SK-N-SH (cell line): Measurements from ENCODE around the gene AKAP6. TPM values are rescaled to one million over a fixed set of nuclear protein-coding genes. Genes with fewer than 3 reads are reported as not detected.

Experiments used
- CTCF ChIA-PET: fragments of 300-600, 350-600 bp; formaldehyde crosslinking; extraction: SDS; loops from one replicate; lab custom pipeline; 2021; lab: Yijun Ruan, JAX
- POLR2A ChIA-PET: fragments of 350-600 bp; sonication (Branson Sonifier 250); formaldehyde crosslinking; extraction: SDS; loops from one replicate; lab custom pipeline; 2020; ENCODE audit warnings: antibody characterized with exemption, inconsistent platforms; lab: Yijun Ruan, JAX
- DNase-seq: peaks from one replicate; pipeline ENCODE4 v3.0.0; 2012
- H2AFZ ChIP-seq: fragments of 200-600 bp; sonication (generic); 2 replicates; pipeline ENCODE4 v1.8.1; 2016; ENCODE audit warnings: antibody characterized with exemption, mild to moderate bottlenecking, low read depth
- H3F3A ChIP-seq: fragments of 200-600 bp; sonication (generic); replicated peaks from 2 replicates; pipeline ENCODE3; 2016; ENCODE audit warnings: antibody characterized with exemption, mild to moderate bottlenecking; ENCODE audit not compliant: insufficient read depth
- H3K27ac ChIP-seq, 2 experiments: fragments of 200-500 bp in 1 of 2; fragments of 200-600 bp in 1 of 2; sonication (Bioruptor generic) in 1 of 2; sonication (generic), shearing (Covaris generic) in 1 of 2; 2 replicates each; pipeline versions ENCODE4 v1.5.1 to v1.6.1; 2014 to 2016; ENCODE audit warnings: low read depth in 2 of 2, inconsistent platforms in 1 of 2, low read length in 1 of 2, mild to moderate bottlenecking in 1 of 2, mixed read lengths in 1 of 2
- H3K27me3 ChIP-seq: fragments of 200-600 bp; sonication (generic), shearing (Covaris generic); 2 replicates; pipeline ENCODE4 v1.6.1; 2016; ENCODE audit warnings: mixed run types; ENCODE audit not compliant: insufficient read depth
- H3K36me3 ChIP-seq, 2 experiments: fragments of 200-500 bp in 1 of 2; fragments of 200-600 bp in 1 of 2; sonication (Bioruptor generic) in 1 of 2; sonication (generic) in 1 of 2; replicated peaks in 1 of 2; 2 replicates each; pipeline versions ENCODE3 to v1.5.1; 2014 to 2016; ENCODE audit warnings: low read length in 1 of 2, mild to moderate bottlenecking in 1 of 2; ENCODE audit not compliant: insufficient read depth in 2 of 2, control insufficient read depth in 1 of 2
- H3K4me1 ChIP-seq, 2 experiments: fragments of 200-500 bp in 1 of 2; fragments of 200-600 bp in 1 of 2; sonication (Bioruptor generic) in 1 of 2; sonication (generic), shearing (Covaris generic) in 1 of 2; 2 replicates each; pipeline versions ENCODE4 v1.5.1 to v1.6.1; 2014 to 2016; ENCODE audit warnings: low read depth in 1 of 2, low read length in 1 of 2, mixed run types in 1 of 2; ENCODE audit not compliant: insufficient read depth in 2 of 2, control insufficient read depth in 1 of 2
- H3K4me2 ChIP-seq: fragments of 200-600 bp; sonication (generic), shearing (Covaris generic); 2 replicates; pipeline ENCODE4 v1.6.1; 2017; ENCODE audit warnings: mixed run types
- H3K4me3 ChIP-seq, 2 experiments: fragments of 200-500 bp in 1 of 2; fragments of 200-600 bp in 1 of 2; sonication (Bioruptor generic) in 1 of 2; sonication (generic), shearing (Covaris generic) in 1 of 2; 2 replicates each; pipeline versions ENCODE4 v1.5.1 to v1.8.1; 2014 to 2016; ENCODE audit warnings: low read depth in 2 of 2, inconsistent platforms in 1 of 2, low read length in 1 of 2, mild to moderate bottlenecking in 1 of 2, mixed read lengths in 1 of 2, moderate library complexity in 1 of 2
- H3K79me2 ChIP-seq: fragments of 200-600 bp; sonication (generic); 2 replicates; pipeline ENCODE4 v1.8.1; 2017; ENCODE audit warnings: mild to moderate bottlenecking; ENCODE audit not compliant: insufficient read depth
- H3K9ac ChIP-seq: fragments of 200-600 bp; sonication (generic); 2 replicates; pipeline ENCODE4 v1.6.1; 2017; ENCODE audit warnings: mixed run types
- H3K9me2 ChIP-seq: fragments of 200-600 bp; sonication (generic); 2 replicates; pipeline ENCODE4 v1.6.1; 2017; ENCODE audit warnings: mixed run types
- H3K9me3 ChIP-seq: fragments of 200-600 bp; sonication (generic); 2 replicates; pipeline ENCODE4 v1.6.1; 2017; ENCODE audit warnings: mixed run types, mild to moderate bottlenecking, moderate library complexity
- H4K20me1 ChIP-seq: fragments of 200-600 bp; sonication (generic); 2 replicates; pipeline ENCODE4 v1.6.1; 2017; ENCODE audit warnings: mild to moderate bottlenecking, mixed run types; ENCODE audit not compliant: insufficient read depth
- EP300 ChIP-seq, 2 experiments: IDR thresholded peaks; 2 replicates each; pipeline versions ENCODE4 v1.4.0 to v1.6.1; 2012; ENCODE audit warnings: borderline replicate concordance in 1 of 2, low read depth in 1 of 2, low read length in 1 of 2
- FOSL2 ChIP-seq: IDR thresholded peaks from 2 replicates; pipeline ENCODE4 v1.4.0; 2012; ENCODE audit warnings: low read depth, mild to moderate bottlenecking, moderate library complexity, borderline replicate concordance
- FOXM1 ChIP-seq: IDR thresholded peaks from 2 replicates; pipeline ENCODE4 v1.4.0; 2012; ENCODE audit warnings: low read depth, mild to moderate bottlenecking
- GABPA ChIP-seq: IDR thresholded peaks from 2 replicates; pipeline ENCODE4 v1.4.0; 2012; ENCODE audit warnings: low read depth, mild to moderate bottlenecking
- JUND ChIP-seq: IDR thresholded peaks from 2 replicates; pipeline ENCODE4 v1.4.0; 2012
- MEF2A ChIP-seq: IDR thresholded peaks from 2 replicates; pipeline ENCODE4 v1.4.0; 2012; ENCODE audit warnings: low read depth, borderline replicate concordance
- MXI1 ChIP-seq: IDR thresholded peaks from 2 replicates; pipeline ENCODE4 v1.6.1; 2012; ENCODE audit warnings: mild to moderate bottlenecking, low read depth, low read length, improper control_type of control experiment
- NFIC ChIP-seq: IDR thresholded peaks from 2 replicates; pipeline ENCODE4 v1.4.0; 2012; ENCODE audit warnings: borderline replicate concordance
- NRF1 ChIP-seq: IDR thresholded peaks from 2 replicates; pipeline ENCODE4 v1.6.1; 2012; ENCODE audit warnings: low read depth, mild to moderate bottlenecking, low read length
- RCOR1 ChIP-seq: fragments of 150-350 bp; IDR thresholded peaks from 2 replicates; pipeline ENCODE4 v1.6.1; 2017; ENCODE audit warnings: antibody characterized with exemption, low read length
- RXRA ChIP-seq: IDR thresholded peaks from 2 replicates; pipeline ENCODE4 v1.4.0; 2012; ENCODE audit warnings: low read depth, mild to moderate bottlenecking, borderline replicate concordance
- SIN3A ChIP-seq: IDR thresholded peaks from 2 replicates; pipeline ENCODE4 v1.6.1; 2012; ENCODE audit warnings: low read depth, mild to moderate bottlenecking, low read length, moderate library complexity, borderline replicate concordance
- TAF1 ChIP-seq: IDR thresholded peaks from 2 replicates; pipeline ENCODE4 v1.6.1; 2012; ENCODE audit warnings: low read depth, mild to moderate bottlenecking, low read length, moderate library complexity, borderline replicate concordance
- TCF12 ChIP-seq: IDR thresholded peaks from 2 replicates; pipeline ENCODE4 v1.4.0; 2012
- TEAD4 ChIP-seq: IDR thresholded peaks from 2 replicates; pipeline ENCODE4 v1.4.0; 2012; ENCODE audit warnings: mild to moderate bottlenecking, borderline replicate concordance; ENCODE audit not compliant: insufficient read depth
- WGBS: methylation state at CpG from one replicate; pipeline ENCODE4 v1.1.6; 2017; ENCODE audit warnings: low lambda C conversion rate; 5-methylcytosine and 5-hydroxymethylcytosine counted together
- polyA plus RNA-seq, 3 experiments: library from polyadenylated mRNA; depleted of rRNA; stranded (reverse); fragments of >200 nt; gene quantifications; 2 replicates each; pipeline ENCODE4 v1.2.3, GENCODE V29; 2012
- TF ChIP-seq, protein P1 (sequence below): IDR thresholded peaks from 2 replicates; pipeline ENCODE4; 2012
- TF ChIP-seq, protein P2 (sequence below): IDR thresholded peaks from 2 replicates; pipeline ENCODE4 v1.4.0; 2012; ENCODE audit warnings: low read depth, borderline replicate concordance
- TF ChIP-seq, protein P3 (sequence below): IDR thresholded peaks from 2 replicates; pipeline ENCODE4 v1.4.0; 2012; ENCODE audit warnings: low read depth

Gene AKAP6
- polyA plus RNA-seq, 1 of the 3 experiments (the other 2 are of a cell fraction), result 1.7 TPM

DNA sequence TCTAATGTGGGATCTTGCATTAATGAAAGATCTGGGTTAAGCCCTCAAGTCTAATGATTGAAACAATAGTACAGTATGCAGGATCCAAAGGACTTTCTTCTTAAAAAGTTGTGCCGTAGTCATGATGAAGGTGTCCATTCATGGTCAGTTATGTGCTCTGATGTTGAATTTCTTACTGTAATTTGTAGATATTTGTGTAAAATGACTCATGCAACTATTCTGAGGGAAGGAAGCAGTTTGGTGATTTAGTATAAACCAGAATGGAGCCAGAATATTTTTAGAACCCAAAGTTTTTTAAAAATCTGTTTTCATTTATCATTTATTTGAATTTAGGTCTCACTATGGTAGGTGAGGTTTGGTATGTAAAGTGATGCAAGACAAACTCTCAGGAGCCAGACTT, 151.2 kb downstream of the AKAP6 start:
- no peak for DNase-seq
- no peaks in the 10 kb centered on the region for H3K27me3 ChIP-seq
- H3K36me3 ChIP-seq, result no peaks in the 10 kb centered on the region
- no peaks in the 10 kb centered on the region for H3K9me2 ChIP-seq
- H3K9me3 ChIP-seq, result no peaks in the 10 kb centered on the region
- TF ChIP-seq NFIC (0 out of 2 replicates have a peak, but pooled peaks have one; percentile 17), NRF1 (no peak), FOXM1 (peak; percentile 48; the same call in 1 of the 2 replicates), TEAD4 (0 out of 2 replicates have a peak, but pooled peaks have one; percentile 31), JUND (peak; percentile 66), TAF1 (no peak), RXRA (peak; percentile 38; the same call in 1 of the 2 replicates), RCOR1 (no peak), EP300 (IDR thresholded peaks at IDR 0.05; ENCODE audit: borderline replicate concordance in 1 of 2, low read depth in 1 of 2, low read length in 1 of 2) (peak; percentile 54 to 81; a peak in 2 of 4 replicates), TCF12 (peak; percentile 82), MEF2A (peak; percentile 95), GABPA (no peak), FOSL2 (peak; percentile 57; the same call in 1 of the 2 replicates)
- TF ChIP-seq, protein P1, sequence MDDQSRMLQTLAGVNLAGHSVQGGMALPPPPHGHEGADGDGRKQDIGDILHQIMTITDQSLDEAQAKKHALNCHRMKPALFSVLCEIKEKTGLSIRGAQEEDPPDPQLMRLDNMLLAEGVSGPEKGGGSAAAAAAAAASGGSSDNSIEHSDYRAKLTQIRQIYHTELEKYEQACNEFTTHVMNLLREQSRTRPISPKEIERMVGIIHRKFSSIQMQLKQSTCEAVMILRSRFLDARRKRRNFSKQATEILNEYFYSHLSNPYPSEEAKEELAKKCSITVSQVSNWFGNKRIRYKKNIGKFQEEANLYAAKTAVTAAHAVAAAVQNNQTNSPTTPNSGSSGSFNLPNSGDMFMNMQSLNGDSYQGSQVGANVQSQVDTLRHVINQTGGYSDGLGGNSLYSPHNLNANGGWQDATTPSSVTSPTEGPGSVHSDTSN, result peak; percentile 64
- TF ChIP-seq, protein P2, sequence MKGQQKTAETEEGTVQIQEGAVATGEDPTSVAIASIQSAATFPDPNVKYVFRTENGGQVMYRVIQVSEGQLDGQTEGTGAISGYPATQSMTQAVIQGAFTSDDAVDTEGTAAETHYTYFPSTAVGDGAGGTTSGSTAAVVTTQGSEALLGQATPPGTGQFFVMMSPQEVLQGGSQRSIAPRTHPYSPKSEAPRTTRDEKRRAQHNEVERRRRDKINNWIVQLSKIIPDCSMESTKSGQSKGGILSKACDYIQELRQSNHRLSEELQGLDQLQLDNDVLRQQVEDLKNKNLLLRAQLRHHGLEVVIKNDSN, result no peak
- WGBS, result 33% methylated on average over 1 of the region's 1 CpG
- peak overlapping the region; percentile 14; the same call in 1 of the 2 replicates for H3K9ac ChIP-seq
- ChIA-PET CTCF (no interaction called here), POLR2A (no interaction called here)
- H3K79me2 ChIP-seq, result no peaks in the 10 kb centered on the region; the same call in 1 of the 2 replicates
- peaks cover 10 to 37% of the 10 kb centered on the region in 2 experiments for H3K4me1 ChIP-seq
- H2AFZ ChIP-seq, result no peak overlapping the region
- peak overlapping the region; percentile 78 to 84 for H3K27ac ChIP-seq
- no peaks in the 10 kb centered on the region for H4K20me1 ChIP-seq
- H3K4me2 ChIP-seq, result peak overlapping the region; percentile 10; the same call in 1 of the 2 replicates
- peaks cover 44% of the 10 kb centered on the region for H3F3A ChIP-seq
- no peak overlapping the region for H3K4me3 ChIP-seq

DNA sequence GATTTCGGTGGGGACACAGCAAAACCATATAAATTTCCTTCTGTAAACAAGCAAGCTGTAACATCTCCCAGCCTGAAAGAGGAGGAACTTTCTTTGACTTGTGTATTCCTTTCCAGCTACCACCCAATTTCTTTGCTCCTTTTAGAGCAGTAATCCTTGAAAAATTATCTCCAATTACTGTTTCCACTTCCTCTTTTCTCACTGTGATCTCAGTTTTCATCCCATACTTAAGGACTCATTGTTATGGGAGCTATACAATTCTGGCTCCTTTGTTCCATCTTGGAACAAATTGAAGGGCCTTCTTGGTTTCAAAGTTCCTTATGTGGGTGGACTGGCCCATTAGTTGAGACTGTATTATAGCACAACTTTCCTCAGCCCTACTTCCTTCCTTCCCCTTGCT, 152.6 kb downstream of the AKAP6 start:
- no peak for DNase-seq
- ChIA-PET CTCF (no interaction called here), POLR2A (no interaction called here)
- H3K4me2 ChIP-seq, result no peak overlapping the region
- H3K79me2 ChIP-seq, result no peaks in the 10 kb centered on the region; the same call in 1 of the 2 replicates
- no peak overlapping the region for H3K9ac ChIP-seq
- 58% methylated on average over 1 of the region's 1 CpG for WGBS
- no peaks in the 10 kb centered on the region for H3K9me2 ChIP-seq
- H3K9me3 ChIP-seq, result no peaks in the 10 kb centered on the region
- H3K36me3 ChIP-seq, result no peaks in the 10 kb centered on the region
- no peaks in the 10 kb centered on the region for H4K20me1 ChIP-seq
- H3F3A ChIP-seq, result peaks cover 44% of the 10 kb centered on the region
- H3K4me3 ChIP-seq, result no peak overlapping the region
- H2AFZ ChIP-seq, result no peak overlapping the region
- H3K4me1 ChIP-seq, result peaks cover 10 to 37% of the 10 kb centered on the region in 2 experiments
- H3K27ac ChIP-seq, result peak overlapping the region; percentile 75 to 84; a peak in 3 of 4 replicates
- no peaks in the 10 kb centered on the region for H3K27me3 ChIP-seq
- TF ChIP-seq RCOR1 (no peak), MXI1 (no peak), RXRA (no peak), SIN3A (no peak), TCF12 (no peak), FOXM1 (no peak), EP300 (IDR thresholded peaks at IDR 0.05; ENCODE audit: borderline replicate concordance in 1 of 2, low read depth in 1 of 2, low read length in 1 of 2) (no peak), GABPA (no peak)
- TF ChIP-seq, protein P3, sequence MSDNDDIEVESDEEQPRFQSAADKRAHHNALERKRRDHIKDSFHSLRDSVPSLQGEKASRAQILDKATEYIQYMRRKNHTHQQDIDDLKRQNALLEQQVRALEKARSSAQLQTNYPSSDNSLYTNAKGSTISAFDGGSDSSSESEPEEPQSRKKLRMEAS, result no peak
- TF ChIP-seq, all 33 proteins: peak for 0
